NCI-H1092 treated with DMSO at 0.1 percent for 48 hours (cell line): Measurements from ENCODE around the gene BCL11B.

Source experiments
- DNase-seq: peaks from one replicate; lab custom pipeline; 2025; lab: John Stamatoyannopoulos, UW

Gene BCL11B

DNA sequence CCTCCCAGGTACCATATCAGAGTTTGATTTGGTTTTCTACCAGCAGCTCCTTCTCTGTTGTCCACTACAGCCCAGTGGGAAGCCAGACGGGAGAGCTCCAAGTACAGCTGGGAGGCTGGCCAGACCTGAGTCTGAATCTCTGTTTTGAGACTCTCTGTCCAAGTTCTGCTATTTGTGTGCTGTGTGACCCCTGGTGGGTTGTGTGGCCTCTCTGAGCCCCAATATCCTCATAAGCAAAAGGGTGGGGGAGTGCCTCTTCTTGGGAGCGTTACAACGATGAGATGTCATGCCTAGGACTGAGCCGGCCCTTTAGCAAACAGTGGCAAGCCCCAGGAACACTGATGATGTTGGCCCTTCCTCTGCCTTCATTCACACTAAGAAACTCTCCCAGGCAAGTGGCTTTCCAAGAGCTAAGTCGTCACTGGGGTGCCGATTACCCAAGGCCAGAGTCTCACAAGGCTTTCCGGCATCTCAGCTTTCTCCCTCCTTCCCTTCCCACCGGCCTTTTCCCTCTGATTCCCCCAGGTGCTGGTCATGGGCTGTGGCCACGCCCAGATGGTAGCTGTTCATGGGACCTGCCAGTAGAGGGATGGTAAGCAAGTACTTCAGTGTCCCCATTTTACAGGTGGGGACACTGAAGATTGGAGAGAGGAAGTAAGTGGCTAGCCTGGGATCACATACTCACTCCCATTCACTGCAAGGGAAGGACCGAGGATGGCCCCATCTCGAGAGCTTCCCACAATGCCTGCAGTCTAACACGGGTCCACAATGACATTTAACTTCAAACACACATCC lies 47.7 kb downstream of the BCL11B start:
- DNase-seq, result no peak

DNA sequence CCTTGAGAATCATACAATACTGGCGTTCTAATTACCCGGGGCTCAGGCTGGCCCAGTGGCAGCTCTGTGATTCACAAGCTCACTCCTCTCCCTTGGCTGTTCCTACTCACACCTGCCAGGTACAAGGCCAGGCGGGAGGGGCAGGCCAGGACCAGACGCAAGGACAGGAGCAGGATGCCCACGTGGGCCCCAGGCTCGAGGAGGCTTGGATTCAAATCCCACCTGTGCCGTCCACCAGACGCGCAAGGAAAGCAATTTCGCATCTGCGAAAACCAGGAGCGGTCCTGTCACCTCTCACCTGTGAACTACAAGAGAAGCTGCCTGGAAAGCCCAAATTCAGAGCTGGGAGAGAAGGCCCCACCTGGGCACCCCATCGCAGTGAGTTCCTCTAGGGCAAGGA lies 50.6 kb downstream of the BCL11B start:
- no peak for DNase-seq

DNA sequence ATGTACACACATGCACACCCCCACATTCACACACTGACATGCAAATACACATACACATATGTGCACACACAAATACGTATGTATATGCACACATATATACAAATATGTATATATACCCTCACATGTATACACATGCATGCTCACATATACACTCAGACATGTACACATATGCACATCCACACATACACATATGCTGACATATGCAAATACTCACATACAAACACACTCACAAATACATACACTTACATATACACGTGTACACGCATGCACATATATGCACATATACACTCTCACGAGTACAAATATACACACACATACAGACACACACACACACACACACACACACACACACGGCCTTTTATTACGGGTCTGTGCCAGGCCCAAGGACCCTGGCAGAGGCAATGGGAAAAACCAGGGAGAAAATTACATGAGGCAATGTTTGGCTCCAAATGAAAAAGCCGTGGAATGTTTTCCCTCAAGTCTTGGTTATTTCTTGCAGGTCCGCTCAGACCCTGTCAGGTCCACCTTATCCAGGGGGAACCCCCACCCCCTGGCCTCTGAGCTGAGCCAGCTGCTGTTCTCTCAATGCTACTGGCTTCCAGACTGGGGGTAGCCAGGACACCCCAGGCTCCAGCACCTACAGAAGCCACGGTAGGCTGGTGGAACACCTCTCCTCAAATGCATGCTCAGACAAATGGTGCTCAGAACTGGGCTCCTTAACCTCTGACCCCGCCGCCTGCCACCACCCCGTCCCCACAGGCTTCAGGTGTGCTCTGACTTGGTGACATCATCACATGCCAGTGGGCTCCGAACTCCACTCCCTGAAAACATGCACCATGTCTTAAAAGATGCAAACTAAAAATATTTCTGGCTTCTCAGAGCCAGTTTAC lies 54.7 kb downstream of the BCL11B start:
- DNase-seq, result no peak

DNA sequence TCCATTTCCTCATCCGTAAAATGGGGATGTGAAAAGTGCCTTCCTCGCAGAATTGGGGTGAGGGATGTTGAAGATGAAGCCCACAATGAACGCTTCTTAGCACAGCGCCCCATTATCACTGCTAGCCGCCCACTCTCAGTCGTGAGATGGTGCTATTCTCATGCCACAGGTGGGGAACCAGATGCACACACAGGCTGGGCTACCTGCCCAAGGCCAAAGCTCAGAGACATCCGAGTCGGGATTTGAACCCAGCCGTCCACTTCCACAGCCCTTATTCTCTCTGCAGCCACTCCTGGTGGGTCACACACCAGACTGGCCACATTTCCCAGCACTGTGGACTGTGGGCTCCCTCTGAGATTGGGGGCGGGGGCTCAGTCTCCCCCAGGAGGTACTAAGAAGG lies 55.8 kb downstream of the BCL11B start:
- DNase-seq, result no peak

DNA sequence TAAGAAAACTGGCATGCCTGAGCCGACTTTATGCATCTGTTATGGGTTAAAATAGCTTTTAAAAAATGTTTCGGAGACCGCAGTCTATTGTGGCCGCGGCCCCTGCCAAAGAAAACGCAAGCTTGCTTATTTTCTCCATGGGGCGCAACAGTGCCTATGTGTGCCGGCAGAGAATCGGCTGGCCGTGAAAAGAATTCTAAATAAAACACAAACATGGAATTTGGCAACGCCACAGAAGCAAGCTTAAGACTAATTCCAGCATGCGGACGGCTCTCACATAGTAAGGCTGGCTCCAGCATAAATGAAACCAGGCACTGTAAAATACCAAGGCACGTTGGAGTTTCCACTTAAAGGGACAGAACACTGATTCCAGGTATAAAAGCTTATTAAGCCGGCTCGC lies 56.7 kb downstream of the BCL11B start:
- DNase-seq, result no peak

DNA sequence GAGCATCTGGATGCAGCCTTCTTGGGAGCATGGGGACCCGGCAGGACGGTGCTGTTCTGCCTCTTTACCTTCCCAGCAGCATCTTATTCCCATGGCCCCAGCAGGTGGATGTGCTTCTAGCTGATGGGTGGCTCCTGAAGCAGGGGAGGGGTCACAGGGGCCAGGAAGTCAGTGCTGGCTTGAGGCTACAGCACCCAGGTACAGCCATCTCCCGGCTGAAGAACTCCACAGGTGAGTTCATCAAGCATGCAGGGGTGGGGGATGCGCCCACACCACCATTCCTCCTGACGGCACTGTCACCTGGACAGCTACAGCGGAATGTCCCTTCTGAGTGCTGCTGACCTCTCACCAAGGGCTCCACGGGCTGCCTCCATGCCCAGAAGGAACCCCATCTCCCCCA lies 57.3 kb downstream of the BCL11B start:
- no peak for DNase-seq

DNA sequence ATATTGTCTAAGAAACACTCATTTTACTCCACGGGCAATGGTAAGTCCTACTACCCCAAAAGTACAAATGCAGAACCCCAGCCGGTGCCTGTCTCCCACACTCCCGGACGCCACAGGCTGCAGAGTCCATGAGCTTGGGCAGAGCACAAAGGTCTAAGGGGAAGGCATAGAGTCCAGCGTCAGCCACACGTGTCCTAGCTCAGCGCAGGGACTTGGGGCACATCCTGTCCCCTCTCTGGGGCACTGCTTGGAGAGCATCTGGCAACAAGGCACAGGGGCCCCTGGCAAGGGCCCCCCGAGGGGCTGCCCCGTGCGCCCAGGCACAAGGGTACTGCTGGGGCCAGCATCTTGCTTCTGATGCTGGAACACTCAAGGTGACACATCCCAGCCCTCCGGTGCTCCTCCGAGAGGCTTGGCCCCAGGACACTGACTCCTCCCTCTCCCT lies 58.4 kb downstream of the BCL11B start:
- no peak for DNase-seq

DNA sequence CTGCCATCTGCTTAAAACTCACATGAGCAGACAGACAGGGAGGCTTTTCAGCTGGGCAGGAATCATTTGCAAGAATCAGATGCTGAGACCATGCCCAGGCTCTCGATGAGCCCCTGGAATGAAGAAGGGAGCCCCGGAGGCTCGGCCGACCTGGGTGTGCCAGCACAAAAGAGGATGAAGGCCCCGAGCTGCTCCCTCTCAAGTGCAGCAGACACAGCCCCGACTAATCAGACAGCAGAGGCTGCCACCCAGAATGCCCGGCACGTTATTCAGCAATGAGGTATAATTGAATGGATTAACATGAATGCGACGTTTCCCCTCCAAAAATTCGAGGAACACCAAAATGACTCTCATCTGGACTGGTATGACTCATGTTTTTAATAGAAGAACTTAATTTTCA lies 58.9 kb downstream of the BCL11B start:
- DNase-seq, result no peak

DNA sequence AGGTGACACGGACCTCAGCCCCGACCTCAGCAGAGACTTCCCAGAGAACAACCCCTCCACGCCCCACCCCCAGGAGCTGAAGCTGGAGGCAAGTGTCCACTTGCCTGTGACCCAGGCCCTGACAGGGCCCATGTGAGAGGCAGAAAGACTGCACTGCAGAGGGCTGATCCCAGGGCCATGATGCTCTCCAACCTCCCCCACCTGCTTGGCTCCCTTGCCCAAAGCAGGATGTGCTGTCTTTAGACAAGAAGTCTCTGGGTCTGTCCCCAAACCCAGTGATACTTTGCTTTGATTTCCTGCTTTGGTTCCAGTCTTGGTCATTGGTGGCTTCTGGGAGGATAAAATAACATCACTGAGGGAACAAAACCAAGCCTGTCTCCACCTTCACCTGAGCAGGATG lies 59.4 kb downstream of the BCL11B start:
- DNase-seq, result no peak

DNA sequence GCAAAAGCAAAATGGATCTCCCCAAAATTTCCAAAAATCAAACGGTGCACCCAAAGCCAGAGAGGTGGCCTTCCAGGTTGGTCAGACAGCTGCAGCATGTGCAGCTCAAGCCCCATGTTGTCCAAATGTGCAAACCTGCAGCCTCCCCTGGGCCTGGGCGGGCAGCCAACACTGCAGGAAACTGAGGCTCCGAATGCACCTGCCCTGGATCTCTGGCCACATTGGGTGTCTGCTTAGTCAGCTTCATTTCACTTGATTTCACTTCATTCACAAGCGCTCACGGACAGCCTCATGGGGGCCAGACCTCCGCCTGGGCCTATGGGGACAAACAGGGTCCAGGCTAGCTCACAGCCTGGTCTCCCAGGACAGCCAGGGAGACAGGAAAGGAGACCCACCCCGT lies 59.8 kb downstream of the BCL11B start:
- no peak for DNase-seq

DNA sequence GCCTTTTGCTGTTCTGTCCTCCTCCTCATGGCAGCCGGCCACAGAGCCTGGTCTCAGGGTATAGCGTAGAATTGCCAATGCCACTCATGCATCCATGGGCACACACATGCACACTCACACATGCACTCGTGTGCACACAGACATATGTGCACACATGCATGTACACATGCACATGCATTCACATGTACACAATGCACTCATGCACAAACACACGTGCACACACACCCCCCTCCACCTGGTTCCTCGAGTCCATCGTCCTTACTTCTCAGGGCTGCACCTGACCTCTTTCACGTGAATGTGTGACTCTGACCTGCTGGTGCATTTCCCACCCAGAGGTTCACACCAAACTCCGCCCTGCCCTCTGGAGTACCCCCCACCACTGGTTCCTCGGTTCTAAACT lies 60.6 kb downstream of the BCL11B start:
- DNase-seq, result no peak

DNA sequence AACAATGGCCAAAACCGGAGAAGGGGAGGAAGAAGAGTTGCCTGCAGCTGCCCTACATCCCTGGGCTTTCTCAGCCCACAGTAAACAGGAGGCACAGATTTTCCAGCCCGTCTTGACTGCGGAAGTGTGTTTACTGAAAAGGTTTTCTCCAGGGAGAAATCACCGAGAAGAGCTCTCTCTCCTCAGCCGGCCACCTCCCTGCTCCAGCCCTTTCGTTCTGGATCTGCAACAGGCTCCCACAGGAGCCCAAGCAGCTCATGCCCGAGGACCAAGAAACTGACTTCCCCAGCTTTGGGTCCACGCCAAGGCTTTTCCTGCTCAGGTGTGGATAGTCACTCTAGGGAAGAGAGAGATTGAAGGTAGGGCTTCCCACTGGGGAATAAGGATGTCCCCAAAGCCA lies 61.7 kb downstream of the BCL11B start:
- DNase-seq, result no peak

DNA sequence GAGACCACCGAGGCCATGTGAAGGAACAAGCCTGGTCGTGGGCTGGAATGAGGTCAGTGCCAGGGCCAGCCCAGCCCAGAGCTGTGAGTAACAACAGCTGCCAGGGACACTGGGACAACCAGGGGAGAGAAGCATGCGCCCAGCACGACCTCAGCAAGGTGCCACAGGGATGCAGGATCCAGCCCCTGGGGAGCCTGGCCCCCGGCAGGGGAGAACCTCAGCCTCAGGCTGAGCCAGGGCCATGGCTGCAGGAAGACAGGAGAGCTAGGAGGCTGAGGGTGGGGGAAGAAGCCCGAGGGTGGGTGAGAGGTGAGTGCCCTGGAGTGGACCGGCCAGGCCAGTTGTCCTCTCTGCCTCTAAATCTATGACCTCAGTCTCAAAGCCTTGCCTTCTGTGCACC lies 62.6 kb downstream of the BCL11B start:
- DNase-seq, result no peak

DNA sequence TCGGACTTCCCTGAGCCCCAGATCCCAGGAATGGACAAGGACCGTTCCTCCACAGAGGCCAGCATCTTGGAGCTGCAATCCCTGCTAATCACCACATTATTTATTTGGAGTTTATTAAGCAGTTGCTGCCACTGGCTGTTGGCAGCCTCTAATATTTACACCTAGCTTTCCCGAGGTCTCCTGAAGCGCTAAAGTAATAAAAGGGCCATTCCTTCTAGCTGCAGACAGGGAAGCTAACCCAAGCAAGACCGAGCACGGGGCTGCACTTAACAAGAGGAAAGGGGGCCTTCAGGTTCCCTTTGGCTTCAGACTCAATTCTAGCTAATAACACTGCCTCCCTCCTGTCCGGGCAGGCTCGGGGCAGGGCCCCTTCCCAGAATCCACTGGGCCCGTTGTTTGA lies 63.7 kb downstream of the BCL11B start:
- DNase-seq, result no peak

DNA sequence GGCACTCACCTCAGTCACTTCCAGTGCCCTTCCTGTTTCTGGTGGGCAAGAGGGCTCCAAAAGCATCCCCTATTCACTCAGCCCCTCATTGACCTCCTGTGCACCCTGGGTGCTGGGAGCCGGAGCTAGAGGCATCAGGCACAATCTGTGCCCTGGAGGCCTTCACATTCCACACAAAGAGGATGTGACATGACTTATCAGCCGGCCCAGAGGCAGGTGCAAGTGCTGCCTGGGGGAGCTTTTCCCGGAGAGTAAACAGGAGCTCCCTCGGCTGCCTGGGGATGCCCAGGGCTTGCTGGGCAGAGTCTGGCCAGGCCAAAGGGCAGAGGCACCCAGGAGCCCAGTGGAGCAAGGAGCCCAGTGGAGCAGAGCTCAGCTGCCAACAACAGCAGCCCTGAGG lies 64.5 kb downstream of the BCL11B start:
- no peak for DNase-seq

DNA sequence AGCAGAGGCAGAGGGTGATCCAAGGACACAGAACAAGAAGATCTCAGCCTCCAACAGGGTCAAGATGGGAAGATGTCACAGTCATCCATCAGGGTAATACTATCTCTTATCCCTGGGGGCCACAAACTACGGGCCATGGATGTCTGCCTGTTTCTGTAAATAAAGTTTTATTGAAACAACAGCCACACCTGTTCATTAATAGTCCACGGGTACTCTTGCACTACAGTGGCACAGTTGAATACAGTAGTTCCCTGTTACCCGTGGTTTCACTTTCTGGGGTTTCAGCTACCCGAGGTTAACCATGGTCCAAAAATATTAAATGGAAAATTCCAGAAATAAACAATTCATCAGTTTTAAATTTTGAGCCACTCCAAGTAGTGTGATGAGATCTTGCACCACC lies 65.9 kb downstream of the BCL11B start:
- DNase-seq, result no peak

DNA sequence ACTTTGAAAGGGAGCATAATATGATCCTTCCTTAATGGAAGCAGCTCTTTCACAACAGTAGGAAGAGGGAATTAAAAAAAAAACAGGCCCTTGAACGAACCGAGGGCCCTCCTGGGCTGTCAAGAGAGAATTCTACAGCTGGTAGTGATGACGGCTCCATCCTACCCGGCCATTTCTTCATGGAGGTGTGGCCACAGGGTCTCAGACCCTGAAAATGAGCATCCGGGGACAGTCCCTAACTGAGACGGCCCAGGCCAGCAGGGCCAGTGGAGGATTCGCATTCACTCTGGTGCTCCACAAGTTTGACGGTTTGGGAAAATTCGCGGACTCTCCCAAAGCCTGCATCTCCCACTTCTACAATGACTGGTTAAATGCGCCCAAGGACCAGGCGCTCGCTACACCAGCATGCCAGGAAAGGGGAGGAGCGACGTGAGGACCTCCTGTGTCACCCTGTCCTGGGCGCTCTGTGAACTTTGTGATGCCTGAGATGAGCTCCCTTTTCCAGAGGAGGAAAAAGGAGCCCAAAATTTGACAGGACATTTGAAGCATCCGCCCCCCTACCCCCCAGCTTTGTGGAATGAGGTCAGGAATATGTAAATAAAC lies 66.8 kb downstream of the BCL11B start:
- DNase-seq, result no peak

DNA sequence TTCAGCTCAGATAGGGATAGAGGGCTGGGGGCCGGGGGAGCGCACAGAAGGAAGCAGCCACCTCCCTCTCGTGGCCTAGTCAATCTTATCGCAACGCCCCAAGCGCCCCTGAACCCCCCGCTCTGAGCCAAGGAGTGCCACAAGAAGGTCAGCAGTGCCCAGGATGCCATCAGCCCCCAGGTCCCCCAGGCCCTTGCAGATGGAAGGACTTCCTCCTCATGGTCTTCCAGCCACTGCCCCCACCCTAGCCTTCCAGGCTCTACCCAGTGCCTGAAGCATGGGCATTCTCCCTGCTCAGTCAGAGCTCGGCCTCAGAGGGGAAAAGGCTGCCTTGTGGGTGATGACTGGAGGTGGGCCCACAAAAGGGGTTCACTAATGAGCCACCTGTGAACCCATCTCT lies 68.2 kb downstream of the BCL11B start:
- DNase-seq, result no peak

DNA sequence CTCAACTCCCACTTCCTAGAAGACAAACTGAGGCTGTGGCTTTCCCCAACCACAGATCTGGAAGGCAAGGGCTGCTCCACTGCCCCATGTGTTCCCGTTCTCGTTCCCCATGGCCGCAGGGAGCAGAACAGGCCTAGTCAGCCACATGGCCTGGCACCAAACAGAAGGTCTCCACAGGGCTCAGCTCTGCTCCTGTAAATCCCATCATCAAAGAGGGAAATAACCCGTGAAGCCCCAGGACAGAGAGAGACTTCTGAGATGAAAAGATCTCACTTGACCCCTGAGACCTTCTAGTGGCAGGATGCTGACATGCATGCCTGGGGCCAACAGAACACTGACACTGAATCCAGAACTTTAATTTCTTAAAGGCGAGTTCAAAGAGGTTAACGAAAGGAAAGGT lies 68.9 kb downstream of the BCL11B start:
- DNase-seq, result no peak

DNA sequence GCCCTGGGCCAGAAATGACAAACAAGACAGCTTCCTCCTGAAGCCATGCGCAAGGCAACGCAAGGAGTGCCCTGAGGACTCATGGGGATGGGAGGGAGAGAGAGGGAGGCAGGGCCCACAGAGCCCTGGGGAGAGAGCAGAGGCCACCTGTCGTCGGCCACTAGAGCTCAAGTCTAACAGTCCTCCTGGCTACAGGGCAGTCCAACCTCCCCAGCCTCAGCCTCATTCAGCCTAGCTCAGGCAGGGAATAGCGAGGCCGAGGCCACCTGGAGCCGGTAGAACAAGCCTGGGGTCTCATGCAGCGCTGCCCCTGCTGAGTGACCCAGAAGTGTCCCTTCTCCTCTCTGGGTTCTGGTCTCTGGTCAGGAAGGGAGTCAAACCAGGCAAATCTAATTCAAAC lies 69.5 kb downstream of the BCL11B start:
- DNase-seq, result no peak

DNA sequence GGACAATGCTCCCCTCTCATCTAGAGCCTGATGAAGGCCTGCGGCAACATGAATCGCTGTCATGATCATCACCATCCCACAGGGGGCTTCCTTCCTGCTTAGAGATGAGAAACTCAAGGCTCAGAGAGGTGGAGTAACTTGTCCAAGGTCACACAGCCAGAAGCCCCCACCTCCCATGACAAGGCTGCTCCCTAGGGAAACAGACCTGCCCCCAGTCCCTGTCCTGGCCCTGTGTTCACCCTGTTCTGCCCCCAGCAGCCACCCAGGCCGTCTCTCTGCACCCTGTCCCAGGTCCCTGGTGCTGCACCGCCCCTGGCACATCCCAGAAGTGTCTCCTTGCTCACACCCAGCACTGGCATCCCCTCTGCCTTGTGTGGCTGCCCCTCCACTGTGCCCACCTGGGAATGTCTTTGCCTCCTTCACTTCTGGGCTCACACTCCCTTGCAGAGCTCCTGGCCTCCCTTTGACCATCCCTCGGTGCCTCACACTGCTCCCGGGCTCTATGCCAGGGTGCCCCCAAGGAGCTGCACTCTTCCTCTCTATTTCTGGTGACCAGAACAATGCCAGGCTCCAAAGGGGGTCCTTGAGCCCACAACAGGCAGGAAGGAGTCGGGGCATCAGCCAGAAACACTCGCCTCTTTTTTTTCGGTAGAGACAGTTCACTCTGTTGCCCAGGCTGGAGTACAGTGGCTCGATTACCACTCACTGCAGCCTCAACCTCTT lies 70.5 kb downstream of the BCL11B start:
- DNase-seq, result peak; percentile 64

DNA sequence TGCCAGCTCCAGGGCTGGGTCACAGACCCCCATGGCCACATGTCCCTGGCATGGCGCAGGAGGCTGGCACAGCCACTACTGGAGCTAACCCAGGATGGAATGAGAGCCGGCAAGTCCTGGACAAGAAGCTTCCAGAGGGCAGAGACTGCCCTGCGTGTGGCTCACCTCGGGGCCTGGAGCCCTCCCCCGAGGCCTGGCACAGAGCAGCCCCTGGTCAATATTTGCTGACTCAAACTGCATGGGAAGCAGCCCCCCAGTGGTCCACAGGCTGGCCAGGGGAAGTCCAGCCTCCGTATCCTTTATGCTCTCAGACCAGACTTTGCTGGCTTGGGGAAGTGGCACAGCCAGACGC lies 71.4 kb downstream of the BCL11B start:
- DNase-seq, result no peak
